GM12878 (cell line): Measurements from ENCODE around the gene PHC3. TPM values are rescaled to one million over a fixed set of nuclear protein-coding genes. Genes with fewer than 3 reads are reported as not detected.

Experiments
- ATAC-seq: fragments of 200-7000 bp; cut with Tn5 transposase; 3 replicates; pipeline ENCODE4 v1.9.1; 2020; ENCODE audit warnings: mild to moderate bottlenecking, moderate library complexity
- BruUV-seq: library from RNA; stranded (reverse); fragments of 400-500 nt; replicated peaks from 2 replicates; lab custom pipeline; 2021; lab: Mats Ljungman, UMichigan
- CTCF ChIA-PET: fragments of 300-600 bp; sonication (Branson Sonifier 250); formaldehyde crosslinking; extraction: SDS; loops from one replicate; lab custom pipeline; 2021; ENCODE audit warnings: inconsistent platforms; lab: Yijun Ruan, JAX
- POLR2A ChIA-PET: fragments of 350-600 bp; formaldehyde crosslinking; extraction: SDS; loops from one replicate; lab custom pipeline; 2021; ENCODE audit warnings: inconsistent platforms; lab: Charles Lee
- RAD21 ChIA-PET: fragments of 300-600 bp; sonication (Branson Sonifier 250); formaldehyde crosslinking; loops from one replicate; lab custom pipeline; 2023; ENCODE audit warnings: antibody characterized with exemption; ENCODE audit not compliant: unreplicated experiment; lab: Charles Lee
- SMC1A ChIA-PET: fragments of 300-600 bp; sonication (Branson Sonifier 250); formaldehyde crosslinking; loops from one replicate; lab custom pipeline; 2023; ENCODE audit not compliant: unreplicated experiment, uncharacterized antibody; lab: Charles Lee
- DNase-seq: peaks from one replicate; pipeline ENCODE4 v3.0.0-alpha.2; 2011; ENCODE audit warnings: low read depth, low spot score
- FAIRE-seq: peaks from 3 replicates; lab custom pipeline; 2011; peaks lifted over from hg19 to GRCh38; lab: Jason Lieb, UNC
- H2AFZ ChIP-seq: 2 replicates; pipeline ENCODE4 v1.6.0; 2011; ENCODE audit warnings: low read depth, low read length, control low read depth; ENCODE audit not compliant: control insufficient read depth
- H3K27ac ChIP-seq: 2 replicates; pipeline ENCODE4 v1.5.1; 2011; ENCODE audit warnings: control low read depth; ENCODE audit not compliant: control insufficient read depth, insufficient read depth
- H3K27me3 ChIP-seq, 2 experiments: replicated peaks in 1 of 2; 2 replicates each; pipeline versions ENCODE4 v1.6.0 to v1.6.1; 2011; ENCODE audit warnings: low read length in 1 of 2; ENCODE audit not compliant: control insufficient read depth in 2 of 2, insufficient read depth in 2 of 2
- H3K36me3 ChIP-seq, 2 experiments: 2 replicates each; pipeline ENCODE4 v1.5.1; 2011; ENCODE audit warnings: low read length in 1 of 2; ENCODE audit not compliant: control insufficient read depth in 2 of 2, insufficient read depth in 2 of 2
- H3K4me1 ChIP-seq: 2 replicates; pipeline ENCODE4 v1.6.1; 2011; ENCODE audit warnings: mild to moderate bottlenecking, low read length, moderate library complexity, mixed read lengths; ENCODE audit not compliant: control insufficient read depth, insufficient read depth
- H3K4me2 ChIP-seq: 2 replicates; pipeline ENCODE4 v1.6.0; 2011; ENCODE audit warnings: control low read depth; ENCODE audit not compliant: control insufficient read depth, insufficient read depth
- H3K4me3 ChIP-seq: fragments of 200-600 bp; sonication (generic); 2 replicates; pipeline ENCODE4 v1.5.1; 2016
- H3K79me2 ChIP-seq: 2 replicates; pipeline ENCODE4 v1.6.0; 2011; ENCODE audit warnings: low read length; ENCODE audit not compliant: control insufficient read depth, insufficient read depth
- H3K9ac ChIP-seq: 2 replicates; pipeline ENCODE4 v1.8.0; 2011; ENCODE audit warnings: low read length, control low read depth, mixed read lengths; ENCODE audit not compliant: control insufficient read depth, insufficient read depth
- H3K9me3 ChIP-seq: replicated peaks from 3 replicates; pipeline ENCODE4 v1.5.1; 2011; ENCODE audit warnings: mild to moderate bottlenecking, low read length; ENCODE audit not compliant: control insufficient read depth, insufficient read depth
- H4K20me1 ChIP-seq: 2 replicates; pipeline ENCODE4 v1.6.0; 2011; ENCODE audit not compliant: control insufficient read depth, insufficient read depth
- BACH1 ChIP-seq: fragments of 450-650 bp; IDR thresholded peaks from 2 replicates; pipeline ENCODE4 v1.6.1; 2017; ENCODE audit warnings: mild to moderate bottlenecking, borderline replicate concordance
- CREB1 ChIP-seq: IDR thresholded peaks from 2 replicates; pipeline ENCODE4 v1.6.1; 2012; ENCODE audit warnings: low read depth, mild to moderate bottlenecking, inconsistent platforms
- CTCF ChIP-seq, 3 experiments: IDR thresholded peaks in 2 of 3; conservative IDR thresholded peaks in 1 of 3; 2 replicates each; pipeline ENCODE4 v1.5.1; 2011; ENCODE audit warnings: low read depth in 3 of 3, low read length in 3 of 3, mild to moderate bottlenecking in 3 of 3, control low read depth in 2 of 3, moderate library complexity in 2 of 3, inconsistent platforms in 1 of 3, mixed read lengths in 1 of 3; ENCODE audit not compliant: control insufficient read depth in 2 of 3, insufficient read depth in 1 of 3; ENCODE audit errors: extremely low read depth in 1 of 3
- NFYA ChIP-seq: IDR thresholded peaks from 2 replicates; pipeline ENCODE4 v1.6.1; 2011; ENCODE audit warnings: low read depth, mild to moderate bottlenecking, low read length, improper control_type of control experiment, borderline replicate concordance
- RAD51 ChIP-seq: fragments of 450-650 bp; IDR thresholded peaks from 2 replicates; pipeline ENCODE4 v1.6.1; 2016; ENCODE audit warnings: moderate library complexity, mild to moderate bottlenecking, inconsistent platforms
- SMARCA5 ChIP-seq: fragments of 450-650 bp; IDR thresholded peaks from 2 replicates; pipeline ENCODE4 v1.6.1; 2017; ENCODE audit warnings: mild to moderate bottlenecking
- ZNF274 ChIP-seq: IDR thresholded peaks from one replicate; pipeline ENCODE4 v1.8.0; 2011; ENCODE audit not compliant: insufficient read length, insufficient read depth
- WGBS: methylation state at CpG from one replicate; pipeline ENCODE4 v1.1.6; 2016; ENCODE audit warnings: low lambda C conversion rate; ENCODE audit not compliant: insufficient replicate concordance, insufficient coverage; ENCODE audit errors: missing lambda C conversion rate; 5-methylcytosine and 5-hydroxymethylcytosine counted together
- in situ Hi-C: fragments of 300-500 bp; cut with MboI; formaldehyde crosslinking; loops from 9 replicates; pipeline ENCODE4 v1.14.3; 2018; ENCODE audit warnings: mixed read lengths
- intact Hi-C: fragments of 100-400 bp; cut with micrococcal nuclease; formaldehyde crosslinking; loops from one replicate; pipeline ENCODE4 v1.14.2; 2022; ENCODE audit not compliant: unreplicated experiment
- polyA plus RNA-seq, 11 experiments: library from polyadenylated mRNA; depleted of rRNA in 4 of 11; unstranded in 6 of 11; stranded (reverse) in 5 of 11; fragments of >200 nt; fragmentation: Nextera tagmentation in 4 of 11; fragmentation: Illumina TruSeq in 1 of 11; extraction: Ambion mirVana in 4 of 11; extraction: Trizol in 1 of 11; gene quantifications; 1 replicate in 1 of 11; 2 replicates in 10 of 11; pipeline versions ENCODE4 v1.2.1 to v1.2.3, GENCODE V29; 2011 to 2016; ENCODE audit warnings: inconsistent platforms in 2 of 11, missing spikeins in 2 of 11, low read depth in 1 of 11
- total RNA-seq, 4 experiments: library from RNA; depleted of rRNA in 3 of 4; stranded (reverse); fragments of >200 nt in 3 of 4; fragmentation: Illumina TruSeq in 1 of 4; extraction: Trizol in 1 of 4; gene quantifications; 2 replicates each; pipeline versions ENCODE4 v1.2.1 to v1.2.3, GENCODE V29; 2013 to 2021

PHC3 gene
- total and polyA plus RNA-seq, 10 of the 15 experiments (the other 5 are each of a cell fraction or from before 2014, with no cell fraction given), result 3.3 to 62.3 (median 22.1) TPM

DNA sequence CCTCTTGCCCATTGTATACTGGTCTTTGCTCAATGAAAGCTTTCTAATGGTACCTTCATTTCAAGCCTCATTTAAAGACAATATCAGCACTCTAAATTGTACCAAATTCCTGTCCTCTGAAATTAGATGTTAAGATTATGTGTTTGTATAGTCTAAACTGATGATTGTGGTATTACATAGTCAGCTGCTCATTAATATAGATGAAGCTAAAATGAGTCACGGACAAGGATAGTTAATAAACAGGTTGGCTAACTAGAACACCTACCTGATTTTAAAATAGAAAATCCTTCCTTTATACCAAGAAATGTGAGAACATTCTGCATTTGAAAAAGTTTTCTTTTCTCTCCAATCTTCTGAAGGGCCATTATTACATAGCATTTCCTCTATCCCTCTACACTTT, 43.6 kb upstream of the PHC3 start (continued):
- no peak for TF ChIP-seq BACH1
- no peak for TF ChIP-seq CREB1
- TF ChIP-seq ZNF274, result no peak
- TF ChIP-seq NFYA, result no peak

DNA sequence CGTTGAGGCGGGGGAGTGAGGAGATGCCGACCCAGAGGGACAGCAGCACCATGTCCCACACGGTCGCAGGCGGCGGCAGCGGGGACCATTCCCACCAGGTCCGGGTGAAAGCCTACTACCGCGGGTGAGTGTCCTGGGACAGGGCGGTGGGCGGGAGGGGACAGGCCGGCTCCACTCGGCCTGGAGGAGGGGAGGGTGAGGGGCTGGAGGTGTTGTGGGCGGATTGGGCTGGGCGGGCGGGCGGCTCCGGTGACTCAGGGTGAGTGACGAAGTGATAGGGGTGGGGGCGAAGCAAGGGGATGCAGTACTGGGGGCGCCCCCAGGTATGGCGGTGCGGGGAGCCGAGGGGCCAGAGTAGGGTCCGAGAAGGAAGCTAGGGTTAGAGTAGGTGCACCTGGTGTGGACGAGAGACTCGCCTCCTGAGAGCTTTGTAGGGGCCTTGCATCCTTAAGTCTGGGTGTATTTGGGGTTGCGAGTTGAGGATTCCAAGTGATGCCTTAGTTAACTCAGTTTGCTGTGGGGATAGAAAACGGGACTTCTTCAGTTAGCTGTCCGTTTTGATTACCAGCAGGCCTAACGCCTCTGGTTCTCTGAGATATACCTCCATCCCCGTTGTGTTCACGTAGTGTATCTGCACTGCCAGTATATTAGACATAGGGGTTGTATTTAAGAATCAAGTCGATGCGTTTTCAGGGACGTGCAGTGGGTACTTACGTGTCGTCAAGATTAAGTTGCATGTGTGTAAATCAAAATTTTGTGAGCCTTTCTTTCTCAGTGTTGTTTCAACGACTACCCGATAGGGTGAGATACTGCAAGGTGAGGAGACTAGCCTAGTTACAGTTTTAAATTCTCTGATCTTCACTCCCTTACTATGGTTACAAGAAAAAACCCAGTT, 41.4 kb upstream of the PHC3 start:
- Histone ChIP-seq H3K4me1 (no peaks in the 10 kb centered on the region), H3K27ac (peak overlapping the region; percentile 97), H3K4me3 (peak overlapping the region; percentile 92), H4K20me1 (no peaks in the 10 kb centered on the region), H3K36me3 (no peaks in the 10 kb centered on the region), H3K27me3 (no peaks in the 10 kb centered on the region), H2AFZ (peak overlapping the region; percentile 100), H3K9me3 (no peaks in the 10 kb centered on the region), H3K79me2 (peaks cover 14% of the 10 kb centered on the region), H3K9ac (peak overlapping the region; percentile 97), H3K4me2 (peak overlapping the region; percentile 90)
- ATAC-seq (peak; percentile 58), DNase-seq (no peak), FAIRE-seq (peak; percentile 91)
- intact Hi-C loops (loop anchor here (5.0 kb wide), 1 partner anchor 34 kb away; no protein-coding TSS in a partner anchor), in situ Hi-C loops (no loop called here)
- TF ChIP-seq CTCF (IDR thresholded peaks at IDR 0.05 in 2 of 3, conservative IDR thresholded peaks at IDR 0.05 in 1 of 3; ENCODE audit: control insufficient read depth in 2 of 3, extremely low read depth in 1 of 3, insufficient read depth in 1 of 3, low read depth in 3 of 3, low read length in 3 of 3) (peak in 2 of 3 experiments; percentile 16 to 25; a peak in 1 of 6 replicates), RAD51 (no peak), SMARCA5 (0 out of 2 replicates have a peak, but pooled peaks have one; percentile 7)
- ChIA-PET POLR2A (interaction anchor here (0.5 to 1.6 kb wide), 4 partner anchors 11 to 459 kb away, joined by 3 to 4 read pairs (median 4); no protein-coding TSS in a partner anchor), CTCF (interaction anchor here (0.8 kb wide), 1 partner anchor 35 kb away, joined by 3 read pairs; no protein-coding TSS in a partner anchor), SMC1A (interaction anchor here (1.1 to 1.6 kb wide), 5 partner anchors 10 to 69 kb away, joined by 3 to 4 read pairs (median 3); no protein-coding TSS in a partner anchor), RAD21 (interaction anchor here (0.6 to 1.4 kb wide), 3 partner anchors 35 to 158 kb away, joined by 3 to 5 read pairs (median 4); no protein-coding TSS in a partner anchor)
- 3% methylated on average over 22 of the region's 42 CpGs for WGBS
- TSS peak; percentile 59 for BruUV-seq
